GM12874 (cell line): ENCODE data around the gene ABHD14A.

Experiments used
- TF ChIP-seq, protein P1 (sequence below): IDR thresholded peaks from 2 replicates; pipeline ENCODE4 v1.5.1; 2011; ENCODE audit warnings: low read depth, mild to moderate bottlenecking, control low read depth, low read length, moderate library complexity; ENCODE audit not compliant: insufficient read depth

ABHD14A gene

GRCh38 chr3:51961602-51962569 is 13.0 kb upstream of the ABHD14A start:
- TF ChIP-seq, protein P1, sequence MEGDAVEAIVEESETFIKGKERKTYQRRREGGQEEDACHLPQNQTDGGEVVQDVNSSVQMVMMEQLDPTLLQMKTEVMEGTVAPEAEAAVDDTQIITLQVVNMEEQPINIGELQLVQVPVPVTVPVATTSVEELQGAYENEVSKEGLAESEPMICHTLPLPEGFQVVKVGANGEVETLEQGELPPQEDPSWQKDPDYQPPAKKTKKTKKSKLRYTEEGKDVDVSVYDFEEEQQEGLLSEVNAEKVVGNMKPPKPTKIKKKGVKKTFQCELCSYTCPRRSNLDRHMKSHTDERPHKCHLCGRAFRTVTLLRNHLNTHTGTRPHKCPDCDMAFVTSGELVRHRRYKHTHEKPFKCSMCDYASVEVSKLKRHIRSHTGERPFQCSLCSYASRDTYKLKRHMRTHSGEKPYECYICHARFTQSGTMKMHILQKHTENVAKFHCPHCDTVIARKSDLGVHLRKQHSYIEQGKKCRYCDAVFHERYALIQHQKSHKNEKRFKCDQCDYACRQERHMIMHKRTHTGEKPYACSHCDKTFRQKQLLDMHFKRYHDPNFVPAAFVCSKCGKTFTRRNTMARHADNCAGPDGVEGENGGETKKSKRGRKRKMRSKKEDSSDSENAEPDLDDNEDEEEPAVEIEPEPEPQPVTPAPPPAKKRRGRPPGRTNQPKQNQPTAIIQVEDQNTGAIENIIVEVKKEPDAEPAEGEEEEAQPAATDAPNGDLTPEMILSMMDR, result no peak

DNA sequence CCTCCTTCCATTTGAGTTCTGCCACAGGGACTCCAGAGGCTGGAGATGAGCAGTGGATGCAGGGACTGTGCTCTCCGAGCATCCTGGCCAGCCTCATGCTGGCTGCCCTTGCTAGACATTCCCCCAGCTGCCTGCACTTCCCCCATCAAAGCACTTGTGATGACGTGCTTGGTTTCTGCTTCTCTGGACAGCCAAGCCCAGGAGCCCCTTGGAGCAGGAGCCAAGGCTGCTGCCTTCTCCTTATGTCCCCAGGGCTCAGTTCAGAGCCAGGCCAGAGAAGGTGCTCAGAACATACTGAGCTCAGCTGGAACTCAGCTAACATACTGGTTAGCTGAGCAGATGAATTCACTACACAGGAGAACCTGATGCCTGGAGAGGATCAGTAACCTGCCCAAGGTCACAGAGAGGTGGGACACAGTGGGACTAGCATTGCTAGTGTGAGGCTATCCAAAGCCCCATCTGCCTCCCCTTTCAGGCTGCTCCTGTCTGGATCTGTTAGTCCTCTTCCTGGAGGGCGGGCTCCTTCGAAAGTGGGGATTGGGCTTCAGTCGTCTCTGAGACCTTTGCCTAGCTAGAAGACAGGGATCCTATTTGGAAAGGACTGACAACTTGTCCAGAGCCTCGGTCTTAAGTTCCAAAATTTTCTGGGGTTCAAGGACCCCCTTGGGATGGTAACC is 11.9 kb upstream of the ABHD14A start:
- TF ChIP-seq, protein P1, result no peak

DNA sequence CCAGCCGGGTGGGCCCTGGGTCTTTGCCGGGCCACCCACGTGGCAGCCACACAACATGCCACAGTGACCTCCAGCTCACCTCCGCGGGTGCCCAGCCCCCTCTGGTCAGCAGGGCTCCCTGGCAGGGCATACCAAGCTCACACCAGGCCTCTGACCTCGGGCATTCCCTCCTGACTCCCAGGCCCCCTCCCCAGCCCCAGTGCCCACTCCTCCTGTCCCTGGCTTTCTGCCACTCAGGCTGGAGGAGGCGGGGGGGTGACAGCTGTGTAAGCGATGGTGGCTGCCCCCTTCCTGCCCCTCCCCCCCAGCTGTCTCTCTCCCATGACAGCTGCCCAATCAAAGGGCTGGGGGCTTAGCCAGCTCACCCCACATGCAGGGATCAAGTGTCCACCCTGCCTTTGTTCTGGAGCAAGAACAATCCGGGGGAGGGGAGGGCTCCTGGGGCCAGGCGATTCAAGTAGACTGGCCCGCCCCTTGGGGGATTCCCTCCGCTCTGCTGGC is 10.9 kb upstream of the ABHD14A start:
- TF ChIP-seq, protein P1, result no peak

- TF ChIP-seq, protein P1, result no peak
Measured at GRCh38 chr3:51964521-51964920, 10.3 kb upstream of the ABHD14A start.

- TF ChIP-seq, protein P1, result no peak
Measured at GRCh38 chr3:51966016-51966415, 8.8 kb upstream of the ABHD14A start.

- TF ChIP-seq, protein P1, result no peak
Measured at GRCh38 chr3:51966486-51966885, 8.4 kb upstream of the ABHD14A start.

- TF ChIP-seq, protein P1, result no peak
Measured at GRCh38 chr3:51966922-51967383, 7.9 kb upstream of the ABHD14A start.
